ENCODE measurements around the gene PIM2. TPM values are rescaled to one million over a fixed set of nuclear protein-coding genes. Genes with fewer than 3 reads are reported as not detected.
A peak's percentile ranks its signal among the peaks of the same experiment; 100 is the strongest.

Gene PIM2
- total and polyA plus RNA-seq, 2 experiments from 2014 or later: 4.4 to 4.6 TPM

GRCh38 chrX:48923771-48924170, 4.9 kb upstream of the PIM2 start:
- no peak for DNase-seq
- Histone ChIP-seq H2AFZ (no peak overlapping the region), H3K27me3 (replicated peaks; ENCODE audit: insufficient read depth) (no peaks in the 10 kb centered on the region), H3K79me2 (ENCODE audit: insufficient read depth) (peaks cover 23% of the 10 kb centered on the region), H3K4me2 (ENCODE audit: unreplicated experiment) (no peak overlapping the region), H3K9me2 (ENCODE audit: insufficient read depth) (no peaks in the 10 kb centered on the region), H3K4me3 (no peak overlapping the region), H4K20me1 (ENCODE audit: insufficient read depth) (no peaks in the 10 kb centered on the region), H3K9me3 (ENCODE audit: low read depth) (no peaks in the 10 kb centered on the region), H3K27ac (no peak overlapping the region), H3F3A (ENCODE audit: insufficient read depth) (peaks cover 22% of the 10 kb centered on the region), H3K36me3 (ENCODE audit: low read depth) (no peaks in the 10 kb centered on the region), H3K4me1 (ENCODE audit: insufficient read depth) (peaks cover 12% of the 10 kb centered on the region; the same call in 1 of the 2 replicates), H3K9ac (no peak overlapping the region)
- no peak for TF ChIP-seq EZH2phosphoT487 (IDR thresholded peaks at IDR 0.05; ENCODE audit: insufficient read depth, low read depth)
- TF ChIP-seq EZH2 (IDR thresholded peaks at IDR 0.05; ENCODE audit: insufficient read depth, poor library complexity, severe bottlenecking): no peak
- 98 to 100% methylated on average over 1 to 11 of the region's 13 CpGs for WGBS, 2 experiments (ENCODE audit: low coverage in 1 of 2, low lambda C conversion rate in 2 of 2, missing lambda C conversion rate in 2 of 2)
- in situ Hi-C loops (cut with MboI): loop anchor here (25.0 kb wide), 1 partner anchor 261 kb away; no protein-coding TSS in a partner anchor

DNA sequence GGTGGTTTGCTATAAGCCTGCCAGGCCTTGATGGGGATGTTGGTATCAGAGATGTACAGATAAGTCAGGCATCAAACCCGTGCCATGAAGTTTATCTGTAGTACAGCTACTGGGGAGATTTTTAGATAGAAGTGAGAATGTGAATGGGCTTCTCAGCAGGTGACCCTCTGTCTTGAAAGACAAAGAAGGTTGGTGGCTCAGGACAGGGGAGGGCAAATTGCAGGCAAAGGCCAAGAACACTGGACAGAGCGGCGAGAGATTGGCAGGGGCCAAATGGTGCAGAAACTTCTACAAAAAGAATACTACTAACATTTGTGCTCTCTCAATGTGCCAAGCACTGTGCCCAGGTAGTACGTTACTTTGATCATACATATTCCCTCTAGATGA, 1.9 kb upstream of the PIM2 start:
- H3K27ac ChIP-seq: no peak overlapping the region
- 89 to 93% methylated on average over 3 to 4 of the region's 4 CpGs for WGBS, 2 experiments (ENCODE audit: low coverage in 1 of 2, low lambda C conversion rate in 2 of 2, missing lambda C conversion rate in 2 of 2)

DNA sequence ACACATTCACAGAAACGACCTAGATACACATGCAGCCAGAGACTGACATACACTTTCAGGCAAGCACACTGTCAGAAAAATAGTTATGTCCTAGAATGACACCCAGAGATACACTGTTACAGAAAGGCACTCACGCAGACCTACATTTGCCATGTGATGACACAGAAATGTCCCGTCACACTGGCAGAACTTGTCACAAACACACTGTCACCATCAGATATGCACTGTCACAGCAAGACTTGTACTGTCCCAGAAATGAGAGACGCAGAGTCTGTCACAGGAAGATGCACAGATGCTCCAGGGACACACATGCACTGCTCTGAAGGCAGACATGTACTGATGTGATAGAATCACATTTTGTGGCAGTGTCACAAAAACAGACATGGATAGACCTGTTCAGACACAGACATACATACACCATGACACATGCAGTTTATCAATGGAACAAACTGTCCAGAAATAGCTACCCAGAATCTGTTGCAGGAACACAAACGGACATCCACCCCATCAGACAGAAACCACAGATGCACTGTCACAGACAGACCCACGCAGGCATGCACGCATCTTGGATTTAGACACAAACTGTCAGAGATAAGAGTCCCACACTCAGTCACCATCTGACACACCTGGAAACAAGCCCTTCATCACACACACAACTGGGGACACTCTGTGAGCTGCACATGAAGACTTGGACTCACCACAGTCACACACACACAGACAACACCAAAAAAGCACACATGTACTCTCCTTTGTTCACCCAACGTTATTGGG, 1.3 kb upstream of the PIM2 start:
- no peak for TF ChIP-seq EZH2phosphoT487 (IDR thresholded peaks at IDR 0.05; ENCODE audit: insufficient read depth, low read depth)
- WGBS, 2 experiments (ENCODE audit: low coverage in 1 of 2, low lambda C conversion rate in 2 of 2, missing lambda C conversion rate in 2 of 2): 38 to 43% methylated on average over 6 to 8 of the region's 8 CpGs
- H3K4me3 ChIP-seq: no peak overlapping the region
- peaks cover 12% of the 10 kb centered on the region; the same call in 1 of the 2 replicates for H3K4me1 ChIP-seq (ENCODE audit: insufficient read depth)
- DNase-seq: no peak
- peaks cover 27% of the 10 kb centered on the region for H3F3A ChIP-seq (ENCODE audit: insufficient read depth)
- H4K20me1 ChIP-seq (ENCODE audit: insufficient read depth): no peaks in the 10 kb centered on the region
- no peaks in the 10 kb centered on the region for H3K9me3 ChIP-seq (ENCODE audit: low read depth)
- H3K27ac ChIP-seq: peak overlapping the region; percentile 38; the same call in 1 of the 2 replicates
- H2AFZ ChIP-seq: no peak overlapping the region
- in situ Hi-C loops (cut with MboI): loop anchor here (25.0 kb wide), 1 partner anchor 258 kb away; no protein-coding TSS in a partner anchor
- H3K27me3 ChIP-seq (replicated peaks; ENCODE audit: insufficient read depth): no peaks in the 10 kb centered on the region
- no peaks in the 10 kb centered on the region for H3K36me3 ChIP-seq (ENCODE audit: low read depth)
- no peaks in the 10 kb centered on the region for H3K9me2 ChIP-seq (ENCODE audit: insufficient read depth)
- H3K9ac ChIP-seq: no peak overlapping the region
- no peaks in the 10 kb centered on the region for H3K79me2 ChIP-seq (ENCODE audit: insufficient read depth)
- no peak overlapping the region for H3K4me2 ChIP-seq (ENCODE audit: unreplicated experiment)

More for the DNA sequence above, 1.9 kb upstream of the PIM2 start:
- H3K9me2 ChIP-seq (ENCODE audit: insufficient read depth): no peaks in the 10 kb centered on the region
- no peak for DNase-seq
- TF ChIP-seq EZH2phosphoT487 (IDR thresholded peaks at IDR 0.05; ENCODE audit: insufficient read depth, low read depth): no peak
- TF ChIP-seq EZH2 (IDR thresholded peaks at IDR 0.05; ENCODE audit: insufficient read depth, poor library complexity, severe bottlenecking): no peak
- H3F3A ChIP-seq (ENCODE audit: insufficient read depth): peaks cover 27% of the 10 kb centered on the region
- no peak overlapping the region for H2AFZ ChIP-seq
- no peaks in the 10 kb centered on the region for H3K36me3 ChIP-seq (ENCODE audit: low read depth)
- no peak overlapping the region for H3K4me2 ChIP-seq (ENCODE audit: unreplicated experiment)
- H3K79me2 ChIP-seq (ENCODE audit: insufficient read depth): no peaks in the 10 kb centered on the region
- in situ Hi-C loops (cut with MboI): loop anchor here (25.0 kb wide), 1 partner anchor 258 kb away; no protein-coding TSS in a partner anchor
- peaks cover 12% of the 10 kb centered on the region; the same call in 1 of the 2 replicates for H3K4me1 ChIP-seq (ENCODE audit: insufficient read depth)
- no peak overlapping the region for H3K9ac ChIP-seq
- no peaks in the 10 kb centered on the region for H3K9me3 ChIP-seq (ENCODE audit: low read depth)
- H4K20me1 ChIP-seq (ENCODE audit: insufficient read depth): no peaks in the 10 kb centered on the region
- H3K27me3 ChIP-seq (replicated peaks; ENCODE audit: insufficient read depth): no peaks in the 10 kb centered on the region
- H3K4me3 ChIP-seq: no peak overlapping the region

- Histone ChIP-seq H3K27me3 (replicated peaks; ENCODE audit: insufficient read depth) (no peaks in the 10 kb centered on the region), H3K36me3 (ENCODE audit: low read depth) (no peaks in the 10 kb centered on the region), H3K4me3 (peak overlapping the region; percentile 79), H3K79me2 (ENCODE audit: insufficient read depth) (no peaks in the 10 kb centered on the region), H2AFZ (no peak overlapping the region), H3K27ac (peak overlapping the region; percentile 38), H3K9me2 (ENCODE audit: insufficient read depth) (no peaks in the 10 kb centered on the region), H3K9me3 (ENCODE audit: low read depth) (no peaks in the 10 kb centered on the region), H3K4me2 (ENCODE audit: unreplicated experiment) (peak overlapping the region; percentile 76), H4K20me1 (ENCODE audit: insufficient read depth) (no peaks in the 10 kb centered on the region), H3K4me1 (ENCODE audit: insufficient read depth) (peaks cover 12% of the 10 kb centered on the region; the same call in 1 of the 2 replicates), H3F3A (ENCODE audit: insufficient read depth) (peaks cover 27% of the 10 kb centered on the region), H3K9ac (peak overlapping the region; percentile 78; the same call in 1 of the 2 replicates)
- 7 to 8% methylated on average over 10 to 15 of the region's 15 CpGs for WGBS, 2 experiments (ENCODE audit: low coverage in 1 of 2, low lambda C conversion rate in 2 of 2, missing lambda C conversion rate in 2 of 2)
- DNase-seq: peak; percentile 40
- in situ Hi-C loops (cut with MboI): loop anchor here (25.0 kb wide), 1 partner anchor 257 kb away; no protein-coding TSS in a partner anchor
- TF ChIP-seq EZH2 (IDR thresholded peaks at IDR 0.05; ENCODE audit: insufficient read depth, poor library complexity, severe bottlenecking): no peak
- no peak for TF ChIP-seq EZH2phosphoT487 (IDR thresholded peaks at IDR 0.05; ENCODE audit: insufficient read depth, low read depth)
Observed at GRCh38 chrX:48919360-48919841, 577 bp upstream of the PIM2 start.

All from GM23248 (cell line).